CD14-positive monocyte (primary cell): ENCODE data around the gene FANCM. TPM values are rescaled to one million over a fixed set of nuclear protein-coding genes. Genes with fewer than 3 reads are reported as not detected.

Experiments
- DNase-seq, 3 donors: peaks; one replicate each; pipeline ENCODE4 v3.0.0-alpha.2; 2011 to 2022
- H2AFZ ChIP-seq: 2 replicates; pipeline ENCODE4 v1.6.0; 2012; ENCODE audit warnings: mild to moderate bottlenecking, low read depth, low read length, inconsistent platforms; ENCODE audit not compliant: insufficient read depth, poor library complexity, severe bottlenecking
- H3K27ac ChIP-seq, 2 donors: 1 replicate in 1 of 2; 2 replicates in 1 of 2; pipeline ENCODE4 v1.5.1; 2012 to 2013; ENCODE audit warnings: low read length in 2 of 2, control low read depth in 1 of 2, inconsistent platforms in 1 of 2, low read depth in 1 of 2, mild to moderate bottlenecking in 1 of 2
- H3K27me3 ChIP-seq, 2 donors: one replicate each; pipeline versions ENCODE4 v1.6.0 to v1.6.1; 2011 to 2013; ENCODE audit warnings: low read length in 2 of 2; ENCODE audit not compliant: control insufficient read depth in 2 of 2, insufficient read depth in 2 of 2
- H3K36me3 ChIP-seq, 2 donors: replicated peaks in 1 of 2; 1 replicate in 1 of 2; 2 replicates in 1 of 2; pipeline versions ENCODE4 v1.5.1 to v1.6.1; 2012 to 2013; ENCODE audit warnings: low read length in 2 of 2, control low read depth in 1 of 2, inconsistent platforms in 1 of 2, mild to moderate bottlenecking in 1 of 2; ENCODE audit not compliant: insufficient read depth in 2 of 2, control insufficient read depth in 1 of 2
- H3K4me1 ChIP-seq, 2 donors: 1 replicate in 1 of 2; 2 replicates in 1 of 2; pipeline versions ENCODE4 v1.5.1 to v1.6.1; 2012 to 2013; ENCODE audit warnings: low read length in 2 of 2, control low read depth in 1 of 2, inconsistent platforms in 1 of 2, mild to moderate bottlenecking in 1 of 2, moderate library complexity in 1 of 2; ENCODE audit not compliant: insufficient read depth in 2 of 2, control insufficient read depth in 1 of 2
- H3K4me2 ChIP-seq: replicated peaks from 2 replicates; pipeline ENCODE3; 2012; ENCODE audit warnings: low read length, moderate library complexity, mild to moderate bottlenecking; ENCODE audit not compliant: poor library complexity, severe bottlenecking; ENCODE audit errors: extremely low read depth
- H3K4me3 ChIP-seq, 3 experiments: fragments of 200-600 bp in 1 of 3; sonication (generic) in 1 of 3; replicated peaks in 1 of 3; 1 replicate in 2 of 3; 2 replicates in 1 of 3; pipeline ENCODE4 v1.5.1; 2011 to 2013; ENCODE audit warnings: low read length in 3 of 3, mild to moderate bottlenecking in 3 of 3, control low read depth in 2 of 3, low read depth in 2 of 3, inconsistent platforms in 1 of 3, moderate library complexity in 1 of 3
- H3K79me2 ChIP-seq: 2 replicates; pipeline ENCODE4 v1.6.0; 2012; ENCODE audit warnings: mild to moderate bottlenecking, control low read depth, inconsistent platforms, low read length, moderate library complexity; ENCODE audit not compliant: insufficient read depth
- H3K9ac ChIP-seq: 2 replicates; pipeline ENCODE4 v1.6.0; 2017; ENCODE audit warnings: low read length, mild to moderate bottlenecking; ENCODE audit not compliant: insufficient read depth, poor library complexity, severe bottlenecking
- H3K9me3 ChIP-seq, 2 donors: replicated peaks in 1 of 2; 1 replicate in 1 of 2; 2 replicates in 1 of 2; pipeline versions ENCODE4 v1.5.1 to v1.6.1; 2012 to 2013; ENCODE audit warnings: low read length in 2 of 2, control low read depth in 1 of 2; ENCODE audit not compliant: control insufficient read depth in 1 of 2, insufficient read depth in 1 of 2
- H4K20me1 ChIP-seq: 2 replicates; pipeline ENCODE4 v1.6.0; 2012; ENCODE audit warnings: mild to moderate bottlenecking, low read length, control low read depth, moderate library complexity; ENCODE audit not compliant: insufficient read depth
- H3K27ac Mint-ChIP-seq, 7 donors: one replicate each; pipeline ENCODE4 v1.8.0; 2020; ENCODE audit warnings: mild to moderate bottlenecking in 7 of 7, mixed read lengths in 7 of 7, moderate library complexity in 6 of 7, inconsistent platforms in 2 of 7
- H3K27me3 Mint-ChIP-seq, 3 donors: one replicate each; pipeline ENCODE4 v1.8.0; 2021 to 2022; ENCODE audit warnings: low read depth in 3 of 3, mild to moderate bottlenecking in 3 of 3, mixed read lengths in 3 of 3, moderate library complexity in 3 of 3, inconsistent platforms in 1 of 3
- H3K36me3 Mint-ChIP-seq, 2 donors: one replicate each; pipeline ENCODE4 v1.8.0; 2020; ENCODE audit warnings: mixed read lengths in 2 of 2, inconsistent platforms in 1 of 2, mild to moderate bottlenecking in 1 of 2
- H3K4me1 Mint-ChIP-seq: one replicate; pipeline ENCODE4 v1.8.0; 2020; ENCODE audit warnings: mild to moderate bottlenecking, mixed read lengths
- H3K4me3 Mint-ChIP-seq, 2 donors: one replicate each; pipeline ENCODE4 v1.8.0; 2020; ENCODE audit warnings: mild to moderate bottlenecking in 2 of 2, mixed read lengths in 2 of 2, moderate library complexity in 1 of 2
- H3K9me3 Mint-ChIP-seq, 7 donors: one replicate each; pipeline ENCODE4 v1.8.0; 2020 to 2022; ENCODE audit warnings: mixed read lengths in 7 of 7, mild to moderate bottlenecking in 6 of 7, moderate library complexity in 6 of 7, inconsistent platforms in 2 of 7
- WGBS: methylation state at CpG from one replicate; pipeline ENCODE4 v1.1.5; 2013; ENCODE audit warnings: missing lambda C conversion rate; ENCODE audit not compliant: insufficient coverage; 5-methylcytosine and 5-hydroxymethylcytosine counted together
- intact Hi-C, 2 donors: fragments of 100-400 bp; cut with micrococcal nuclease; formaldehyde crosslinking; loops; one replicate each; pipeline versions ENCODE4 v1.15.0 to v1.15.1; 2023
- polyA plus RNA-seq, 3 donors: library from polyadenylated mRNA; depleted of rRNA in 1 of 3; unstranded in 2 of 3; stranded (reverse) in 1 of 3; fragments of 300-500 nt in 2 of 3; fragments of >200 nt in 1 of 3; fragmentation: Illumina TruSeq in 2 of 3; gene quantifications; 1 replicate in 2 of 3; 2 replicates in 1 of 3; pipeline ENCODE4 v1.2.3, GENCODE V29; 2012 to 2021
- TF ChIP-seq, protein P1 (sequence below): fragments of 200-600 bp; IDR thresholded peaks from one replicate; pipeline ENCODE4 v1.8.0; 2022; ENCODE audit warnings: antibody characterized with exemption, mild to moderate bottlenecking

The FANCM gene
- polyA plus RNA-seq, 3 donors = 0.66 to 1.6 (median 1.2) TPM

DNA sequence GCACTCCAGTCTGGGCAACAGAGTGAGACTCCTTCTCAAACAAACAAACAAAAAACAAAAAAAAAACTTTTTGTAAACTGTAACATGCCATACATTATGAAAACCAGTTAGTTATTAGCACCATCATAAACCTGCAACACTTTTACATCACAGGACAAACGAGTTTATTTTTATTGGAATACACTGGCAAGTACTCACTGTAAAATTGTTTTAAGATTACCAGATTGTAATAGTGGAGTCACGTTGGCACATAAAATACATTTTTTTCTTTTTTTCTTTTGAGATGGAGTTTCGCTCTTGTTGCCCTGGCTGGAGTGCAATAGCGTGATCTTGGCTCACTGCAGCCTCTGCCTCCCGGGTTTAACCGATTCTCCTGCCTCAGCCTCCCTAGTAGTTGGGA lies 17.1 kb upstream of the FANCM start:
- intact Hi-C loops = no loop called here
- Histone ChIP-seq H3K9ac (no peak overlapping the region), H3K27me3 (no peaks in the 10 kb centered on the region), H3K27ac (no peak overlapping the region), H3K79me2 (no peaks in the 10 kb centered on the region), H3K4me2 (no peak overlapping the region), H3K4me1 (no peaks in the 10 kb centered on the region), H2AFZ (no peak overlapping the region), H3K9me3 (no peaks in the 10 kb centered on the region), H4K20me1 (no peaks in the 10 kb centered on the region), H3K36me3 (peaks cover 75 to 99% of the 10 kb centered on the region in 2 donors), H3K4me3 (no peak overlapping the region)
- WGBS = 98% methylated on average over 4 of the region's 6 CpGs
- Mint-ChIP-seq H3K27ac (no peak overlapping the region), H3K4me1 (no peaks in the 10 kb centered on the region), H3K4me3 (no peak overlapping the region), H3K36me3 (peaks cover 55 to 83% of the 10 kb centered on the region in 2 donors), H3K9me3 (no peaks in the 10 kb centered on the region), H3K27me3 (no peaks in the 10 kb centered on the region)
- TF ChIP-seq, protein P1, sequence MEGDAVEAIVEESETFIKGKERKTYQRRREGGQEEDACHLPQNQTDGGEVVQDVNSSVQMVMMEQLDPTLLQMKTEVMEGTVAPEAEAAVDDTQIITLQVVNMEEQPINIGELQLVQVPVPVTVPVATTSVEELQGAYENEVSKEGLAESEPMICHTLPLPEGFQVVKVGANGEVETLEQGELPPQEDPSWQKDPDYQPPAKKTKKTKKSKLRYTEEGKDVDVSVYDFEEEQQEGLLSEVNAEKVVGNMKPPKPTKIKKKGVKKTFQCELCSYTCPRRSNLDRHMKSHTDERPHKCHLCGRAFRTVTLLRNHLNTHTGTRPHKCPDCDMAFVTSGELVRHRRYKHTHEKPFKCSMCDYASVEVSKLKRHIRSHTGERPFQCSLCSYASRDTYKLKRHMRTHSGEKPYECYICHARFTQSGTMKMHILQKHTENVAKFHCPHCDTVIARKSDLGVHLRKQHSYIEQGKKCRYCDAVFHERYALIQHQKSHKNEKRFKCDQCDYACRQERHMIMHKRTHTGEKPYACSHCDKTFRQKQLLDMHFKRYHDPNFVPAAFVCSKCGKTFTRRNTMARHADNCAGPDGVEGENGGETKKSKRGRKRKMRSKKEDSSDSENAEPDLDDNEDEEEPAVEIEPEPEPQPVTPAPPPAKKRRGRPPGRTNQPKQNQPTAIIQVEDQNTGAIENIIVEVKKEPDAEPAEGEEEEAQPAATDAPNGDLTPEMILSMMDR = no peak
- no peak for DNase-seq

DNA sequence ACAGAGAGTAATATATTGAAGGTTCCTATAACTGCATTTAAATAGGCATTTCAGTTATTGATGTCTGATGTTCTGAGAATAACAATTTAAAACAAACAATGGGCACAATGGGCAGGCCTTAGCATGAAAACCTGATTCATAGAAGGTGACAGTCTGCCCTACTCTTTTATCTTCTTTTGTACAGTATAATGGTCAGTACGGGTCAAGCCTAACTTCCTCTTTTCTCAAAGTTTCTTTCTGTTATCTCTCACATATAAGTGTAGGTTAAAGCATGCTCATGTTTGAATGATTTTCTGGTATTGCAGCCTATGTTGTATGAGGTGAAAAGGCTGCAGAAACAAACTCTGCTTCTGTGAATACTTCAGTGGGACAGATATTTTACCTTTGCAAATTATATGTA lies 15.6 kb upstream of the FANCM start:
- intact Hi-C loops = no loop called here
- H3K9me3 Mint-ChIP-seq = peaks cover 0 to 2% (median 0%) of the 10 kb centered on the region in 7 donors
- peaks cover 52 to 85% of the 10 kb centered on the region in 2 donors for H3K36me3 Mint-ChIP-seq
- no peak overlapping the region for H3K4me2 ChIP-seq
- no CpG with 5 or more reads among the region's 1 CpG for WGBS
- H2AFZ ChIP-seq = no peak overlapping the region
- no peak overlapping the region for H3K4me3 Mint-ChIP-seq
- H3K27ac Mint-ChIP-seq = no peak overlapping the region
- no peaks in the 10 kb centered on the region for H3K4me1 ChIP-seq
- no peaks in the 10 kb centered on the region for H3K27me3 Mint-ChIP-seq
- no peak for DNase-seq
- TF ChIP-seq, protein P1 = no peak
- no peaks in the 10 kb centered on the region for H3K79me2 ChIP-seq
- peak overlapping the region in 1 of 2 donors; percentile 2 for H3K27ac ChIP-seq
- no peaks in the 10 kb centered on the region for H3K27me3 ChIP-seq
- no peak overlapping the region for H3K4me3 ChIP-seq
- no peaks in the 10 kb centered on the region for H3K4me1 Mint-ChIP-seq
- no peak overlapping the region for H3K9ac ChIP-seq
- H3K9me3 ChIP-seq = no peaks in the 10 kb centered on the region
- H4K20me1 ChIP-seq = no peaks in the 10 kb centered on the region
- H3K36me3 ChIP-seq = peaks cover 66 to 96% of the 10 kb centered on the region in 2 donors
